Immature natural killer cell (primary cell): ENCODE data around the gene ZNF302. TPM values are rescaled to one million over a fixed set of nuclear protein-coding genes. Genes with fewer than 3 reads are reported as not detected.
"Not testable (repeated sequence)": the region's sequence is repeated elsewhere in the genome, so short reads cannot be mapped to it uniquely, and the experiment has no call there.

Experiments used
- DNase-seq, 3 donors: peaks; one replicate each; pipeline ENCODE4 v3.0.0; 2022; ENCODE audit warnings: mixed read lengths in 1 of 3
- H3K27ac Mint-ChIP-seq, 6 donors: one replicate each; pipeline ENCODE4 v1.8.0; 2020; ENCODE audit warnings: mixed read lengths in 6 of 6, mild to moderate bottlenecking in 5 of 6, inconsistent platforms in 4 of 6, moderate library complexity in 3 of 6
- H3K27me3 Mint-ChIP-seq, 3 donors: one replicate each; pipeline ENCODE4 v1.8.0; 2020 to 2021; ENCODE audit warnings: low read depth in 3 of 3, mild to moderate bottlenecking in 3 of 3, mixed read lengths in 3 of 3, moderate library complexity in 3 of 3, inconsistent platforms in 1 of 3
- H3K36me3 Mint-ChIP-seq, 3 donors: one replicate each; pipeline ENCODE4 v1.8.0; 2020; ENCODE audit warnings: mixed read lengths in 3 of 3, inconsistent platforms in 2 of 3, mild to moderate bottlenecking in 2 of 3
- H3K4me1 Mint-ChIP-seq, 2 donors: one replicate each; pipeline ENCODE4 v1.8.0; 2020; ENCODE audit warnings: inconsistent platforms in 2 of 2, mild to moderate bottlenecking in 2 of 2, mixed read lengths in 2 of 2, moderate library complexity in 1 of 2
- H3K4me3 Mint-ChIP-seq, 5 donors: one replicate each; pipeline ENCODE4 v1.8.0; 2020; ENCODE audit warnings: mild to moderate bottlenecking in 5 of 5, mixed read lengths in 5 of 5, inconsistent platforms in 3 of 5, moderate library complexity in 3 of 5
- H3K9me3 Mint-ChIP-seq, 6 donors: one replicate each; pipeline ENCODE4 v1.8.0; 2020; ENCODE audit warnings: mild to moderate bottlenecking in 6 of 6, mixed read lengths in 6 of 6, inconsistent platforms in 4 of 6, moderate library complexity in 3 of 6
- polyA plus RNA-seq, 3 donors: library from polyadenylated mRNA; unstranded; fragments of 300-500 nt; fragmentation: Illumina TruSeq; gene quantifications; one replicate each; pipeline ENCODE4 v1.2.3, GENCODE V29; 2021

ZNF302 gene
- polyA plus RNA-seq, 3 donors from 2014 or later, result 8.8 to 14.5 (median 11.2) TPM

- Mint-ChIP-seq H3K36me3 (peaks cover 0 to 2% (median 0%) of the 10 kb centered on the region in 3 donors), H3K27ac (no peak overlapping the region), H3K27me3 (peaks cover 0 to 4% (median 0%) of the 10 kb centered on the region in 3 donors), H3K9me3 (no peaks in the 10 kb centered on the region), H3K4me3 (no peak overlapping the region), H3K4me1 (peaks cover 8 to 22% of the 10 kb centered on the region in 2 donors)
- no peak for DNase-seq
Observed at GRCh38 chr19:34664870-34665269, 12.6 kb upstream of the ZNF302 start.

- not testable (repeated sequence) for H3K9me3 Mint-ChIP-seq, H3K36me3 Mint-ChIP-seq, DNase-seq, H3K4me3 Mint-ChIP-seq, H3K27ac Mint-ChIP-seq, H3K27me3 Mint-ChIP-seq
- peaks cover 8 to 22% of the 10 kb centered on the region in 2 donors for H3K4me1 Mint-ChIP-seq
Observed at GRCh38 chr19:34665275-34665674, 12.2 kb upstream of the ZNF302 start.

- DNase-seq, result no peak
- Mint-ChIP-seq H3K4me3 (peak overlapping the region in 2 of 5 donors; percentile 4 to 70), H3K36me3 (peaks cover 0 to 9% (median 0%) of the 10 kb centered on the region in 3 donors), H3K4me1 (peaks cover 8 to 22% of the 10 kb centered on the region in 2 donors), H3K27ac (peak overlapping the region in 3 of 6 donors; percentile 69 to 76 (median 76)), H3K9me3 (no peaks in the 10 kb centered on the region), H3K27me3 (peaks cover 0 to 4% (median 0%) of the 10 kb centered on the region in 3 donors)
Observed at GRCh38 chr19:34666200-34666957, 11.1 kb upstream of the ZNF302 start.

GRCh38 chr19:34666958-34667265, 10.6 kb upstream of the ZNF302 start:
- DNase-seq, result no peak
- Mint-ChIP-seq H3K27ac (peak overlapping the region in 4 of 6 donors; percentile 17 to 76 (median 74)), H3K9me3 (no peaks in the 10 kb centered on the region), H3K27me3 (peaks cover 0 to 4% (median 0%) of the 10 kb centered on the region in 3 donors), H3K4me3 (peak overlapping the region in 4 of 5 donors; percentile 49 to 70 (median 52)), H3K4me1 (peaks cover 8 to 22% of the 10 kb centered on the region in 2 donors), H3K36me3 (peaks cover 0 to 9% (median 0%) of the 10 kb centered on the region in 3 donors)

- DNase-seq, result peak in 2 of 3 donors; percentile 21 to 28
- Mint-ChIP-seq H3K27me3 (peaks cover 0 to 4% (median 3%) of the 10 kb centered on the region in 3 donors), H3K4me1 (peaks cover 8 to 22% of the 10 kb centered on the region in 2 donors)
Observed at GRCh38 chr19:34667349-34668076, 10.0 kb upstream of the ZNF302 start.

GRCh38 chr19:34668077-34668689, 9.3 kb upstream of the ZNF302 start:
- not testable (repeated sequence) for H3K27me3 Mint-ChIP-seq, DNase-seq, H3K9me3 Mint-ChIP-seq, H3K36me3 Mint-ChIP-seq
- peaks cover 2 to 16% of the 10 kb centered on the region in 2 donors for H3K4me1 Mint-ChIP-seq
- peak overlapping the region in 2 of 6 donors; percentile 39 to 94 for H3K27ac Mint-ChIP-seq
- H3K4me3 Mint-ChIP-seq, result peak overlapping the region in 2 of 5 donors; percentile 53 to 86

More at GRCh38 chr19:34667349-34668076, 10.0 kb upstream of the ZNF302 start:
- Mint-ChIP-seq H3K36me3 (peaks cover 0 to 9% (median 3%) of the 10 kb centered on the region in 3 donors), H3K27ac (peak overlapping the region in 5 of 6 donors; percentile 70 to 94 (median 83)), H3K9me3 (no peaks in the 10 kb centered on the region), H3K4me3 (peak overlapping the region in 4 of 5 donors; percentile 58 to 86 (median 78))

GRCh38 chr19:34668690-34669089, 8.8 kb upstream of the ZNF302 start:
- Mint-ChIP-seq H3K4me1 (peaks cover 0 to 14% of the 10 kb centered on the region in 2 donors), H3K27ac (peak overlapping the region in 2 of 6 donors; percentile 39 to 53), H3K4me3 (peak overlapping the region in 1 of 5 donors; percentile 53)
- not testable (repeated sequence) for H3K27me3 Mint-ChIP-seq, H3K36me3 Mint-ChIP-seq, H3K9me3 Mint-ChIP-seq
- peak in 1 of 3 donors; percentile 9 for DNase-seq

GRCh38 chr19:34669305-34669704, 8.2 kb upstream of the ZNF302 start:
- no peak for DNase-seq
- peaks cover 0 to 14% of the 10 kb centered on the region in 2 donors for H3K4me1 Mint-ChIP-seq
- H3K36me3 Mint-ChIP-seq, result peaks cover 3 to 9% (median 6%) of the 10 kb centered on the region in 3 donors
- peak overlapping the region in 1 of 6 donors; percentile 39 for H3K27ac Mint-ChIP-seq
- peaks cover 0 to 7% (median 4%) of the 10 kb centered on the region in 3 donors for H3K27me3 Mint-ChIP-seq
- no peak overlapping the region for H3K4me3 Mint-ChIP-seq
- H3K9me3 Mint-ChIP-seq, result peaks cover 0 to 2% (median 0%) of the 10 kb centered on the region in 6 donors

- peaks cover 6 to 15% (median 13%) of the 10 kb centered on the region in 3 donors for H3K27me3 Mint-ChIP-seq
- H3K27ac Mint-ChIP-seq, result no peak overlapping the region
- H3K36me3 Mint-ChIP-seq, result peaks cover 5 to 9% (median 6%) of the 10 kb centered on the region in 3 donors
- no peak for DNase-seq
- peaks cover 8 to 16% of the 10 kb centered on the region in 2 donors for H3K4me1 Mint-ChIP-seq
- H3K9me3 Mint-ChIP-seq, result peaks cover 0 to 4% (median 0%) of the 10 kb centered on the region in 6 donors
- no peak overlapping the region for H3K4me3 Mint-ChIP-seq
Observed at GRCh38 chr19:34671972-34672371, 5.5 kb upstream of the ZNF302 start.

- H3K4me3 Mint-ChIP-seq, result no peak overlapping the region
- H3K27me3 Mint-ChIP-seq, result peaks cover 12 to 29% (median 24%) of the 10 kb centered on the region in 3 donors
- peaks cover 0 to 8% (median 0%) of the 10 kb centered on the region in 6 donors for H3K9me3 Mint-ChIP-seq
- DNase-seq, result no peak
- H3K27ac Mint-ChIP-seq, result no peak overlapping the region
- H3K36me3 Mint-ChIP-seq, result peaks cover 5 to 9% (median 6%) of the 10 kb centered on the region in 3 donors
- peaks cover 18 to 21% of the 10 kb centered on the region in 2 donors for H3K4me1 Mint-ChIP-seq
Observed at GRCh38 chr19:34673590-34673989, 3.9 kb upstream of the ZNF302 start.

- Mint-ChIP-seq H3K27ac (no peak overlapping the region), H3K4me1 (peaks cover 30 to 37% of the 10 kb centered on the region in 2 donors), H3K27me3 (peaks cover 12 to 32% (median 29%) of the 10 kb centered on the region in 3 donors), H3K36me3 (peaks cover 18 to 21% (median 18%) of the 10 kb centered on the region in 3 donors), H3K4me3 (peak overlapping the region in 2 of 5 donors; percentile 5 to 18), H3K9me3 (peaks cover 0 to 11% (median 0%) of the 10 kb centered on the region in 6 donors)
- no peak for DNase-seq
Observed at GRCh38 chr19:34675250-34675649, 2.2 kb upstream of the ZNF302 start.

- peaks cover 33 to 41% of the 10 kb centered on the region in 2 donors for H3K4me1 Mint-ChIP-seq
- H3K36me3 Mint-ChIP-seq, result peaks cover 22 to 28% (median 24%) of the 10 kb centered on the region in 3 donors
- peak overlapping the region in 4 of 6 donors; percentile 6 to 100 (median 64) for H3K27ac Mint-ChIP-seq
- peaks cover 0 to 11% (median 2%) of the 10 kb centered on the region in 6 donors for H3K9me3 Mint-ChIP-seq
- peak overlapping the region in 2 of 5 donors; percentile 28 to 98 for H3K4me3 Mint-ChIP-seq
- no peak for DNase-seq
- peaks cover 12 to 32% (median 29%) of the 10 kb centered on the region in 3 donors for H3K27me3 Mint-ChIP-seq
Observed at GRCh38 chr19:34675919-34676318, 1.6 kb upstream of the ZNF302 start.

GRCh38 chr19:34676697-34677385, 637 bp upstream of the ZNF302 start, which contains the start of gene SCGB2B2:
SCGB2B2 (minus strand) TSS chr19:34677159; CDS start chr19:34594563, 82,596 bp downstream.
- no peak for DNase-seq
- Mint-ChIP-seq H3K27me3 (peaks cover 12 to 32% (median 29%) of the 10 kb centered on the region in 3 donors), H3K36me3 (peaks cover 28 to 35% (median 29%) of the 10 kb centered on the region in 3 donors), H3K4me3 (peak within 1 kb of the TSS; percentile 93 to 100 (median 98)), H3K27ac (peak within 1 kb of the TSS; percentile 97 to 100 (median 98)), H3K9me3 (peaks cover 0 to 11% (median 6%) of the 10 kb centered on the region in 6 donors), H3K4me1 (peaks cover 33 to 41% of the 10 kb centered on the region in 2 donors)
